HepG2 (cell line): ENCODE measurements around the gene NLRP5. TPM values are rescaled to one million over a fixed set of nuclear protein-coding genes. Genes with fewer than 3 reads are reported as not detected.
"Not testable (repeated sequence)": the region's sequence is repeated elsewhere in the genome, so short reads cannot be mapped to it uniquely, and the experiment has no call there.

Experiments
- ATAC-seq: fragments of 200-7000 bp; cut with Tn5 transposase; 3 replicates; pipeline ENCODE4 v1.9.1; 2020; ENCODE audit warnings: mild to moderate bottlenecking, moderate library complexity
- BruUV-seq: library from RNA; stranded (reverse); fragments of 400-500 nt; replicated peaks from 2 replicates; lab custom pipeline; 2021; lab: Mats Ljungman, UMichigan
- CTCF ChIA-PET: fragments of 300-600 bp; formaldehyde crosslinking; extraction: SDS; loops from one replicate; lab custom pipeline; 2021; ENCODE audit warnings: low total read pairs, inconsistent platforms, low intra/inter-chr PET ratio; lab: Yijun Ruan, JAX
- POLR2A ChIA-PET: fragments of 350-600 bp; sonication (Branson Sonifier 250); formaldehyde crosslinking; loops from one replicate; lab custom pipeline; 2020; ENCODE audit warnings: antibody characterized with exemption, inconsistent platforms; lab: Yijun Ruan, JAX
- DNase-seq: peaks from one replicate; pipeline ENCODE4 v3.0.0-alpha.2; 2015; ENCODE audit warnings: low spot score
- FAIRE-seq: peaks from 3 replicates; lab custom pipeline; 2011; peaks lifted over from hg19 to GRCh38; lab: Jason Lieb, UNC
- H2AFZ ChIP-seq: one replicate; pipeline ENCODE4 v1.6.1; 2011; ENCODE audit warnings: low read length, inconsistent platforms
- H3K27ac ChIP-seq: fragments of 300-600 bp; 3 replicates; pipeline ENCODE4 v1.8.0; 2011; ENCODE audit warnings: mixed run types, mild to moderate bottlenecking, mixed read lengths, low read length, inconsistent platforms; ENCODE audit not compliant: insufficient read depth; ENCODE audit errors: extremely low read length
- H3K27me3 ChIP-seq, 2 experiments: fragments of 200-600 bp in 1 of 2; 2 replicates in 1 of 2; 3 replicates in 1 of 2; pipeline versions ENCODE4 v1.6.0 to v1.8.0; 2011; ENCODE audit warnings: low read length in 2 of 2, mild to moderate bottlenecking in 2 of 2, moderate library complexity in 2 of 2, inconsistent platforms in 1 of 2; ENCODE audit not compliant: insufficient read depth in 2 of 2, control insufficient read depth in 1 of 2
- H3K36me3 ChIP-seq, 2 experiments: fragments of 200-600 bp in 1 of 2; replicated peaks in 1 of 2; 2 replicates in 1 of 2; 3 replicates in 1 of 2; pipeline versions ENCODE4 v1.5.1 to v1.8.0; 2011; ENCODE audit warnings: low read length in 2 of 2, inconsistent platforms in 1 of 2; ENCODE audit not compliant: insufficient read depth in 2 of 2, control insufficient read depth in 1 of 2
- H3K4me1 ChIP-seq: 2 replicates; pipeline ENCODE4 v1.5.1; 2012; ENCODE audit warnings: low read length, inconsistent platforms; ENCODE audit not compliant: insufficient read depth
- H3K4me2 ChIP-seq: 2 replicates; pipeline ENCODE4 v1.6.0; 2011; ENCODE audit warnings: low read depth, low read length, inconsistent platforms
- H3K4me3 ChIP-seq, 3 experiments: fragments of 200-600 bp in 1 of 3; sonication (generic), shearing (Covaris generic) in 1 of 3; replicated peaks in 1 of 3; 2 replicates each; pipeline ENCODE4 v1.5.1; 2011 to 2016; ENCODE audit warnings: low read length in 3 of 3, inconsistent platforms in 2 of 3, low read depth in 2 of 3, mild to moderate bottlenecking in 2 of 3, control low read depth in 1 of 3, mixed read lengths in 1 of 3; ENCODE audit not compliant: insufficient read depth in 1 of 3
- H3K79me2 ChIP-seq: one replicate; pipeline ENCODE4 v1.6.1; 2011; ENCODE audit warnings: low read length, inconsistent platforms; ENCODE audit not compliant: insufficient read depth
- H3K9ac ChIP-seq: 2 replicates; pipeline ENCODE4 v1.6.0; 2011; ENCODE audit warnings: mild to moderate bottlenecking, low read depth, low read length, inconsistent platforms; ENCODE audit not compliant: insufficient read depth
- H3K9me3 ChIP-seq: 2 replicates; pipeline ENCODE4 v1.5.1; 2012; ENCODE audit warnings: mild to moderate bottlenecking, low read length
- H4K20me1 ChIP-seq: 2 replicates; pipeline ENCODE4 v1.6.0; 2011; ENCODE audit warnings: inconsistent platforms, mild to moderate bottlenecking, low read length, moderate library complexity; ENCODE audit not compliant: insufficient read depth
- PITX1 ChIP-seq: sonication (generic); formaldehyde crosslinking; IDR thresholded peaks from 2 replicates; pipeline ENCODE4 v1.5.1; 2020; ENCODE audit warnings: mild to moderate bottlenecking, missing genetic modification reagents
- ZNF781 ChIP-seq: sonication (generic); formaldehyde crosslinking; IDR thresholded peaks from 2 replicates; pipeline ENCODE4 v1.5.1; 2020; ENCODE audit warnings: borderline replicate concordance, mild to moderate bottlenecking, missing genetic modification reagents; ENCODE audit errors: not compliant biosample characterization
- WGBS: methylation state at CpG from one replicate; pipeline ENCODE4 v1.1.6; 2017; ENCODE audit warnings: low lambda C conversion rate; 5-methylcytosine and 5-hydroxymethylcytosine counted together
- in situ Hi-C: cut with HindIII; loops from 2 replicates; pipeline ENCODE4 v1.10.0; 2017; ENCODE audit warnings: low pct_unique_long_range_greater_than_20kb; ENCODE audit not compliant: extremely low pct_ligation_motif_present
- intact Hi-C: fragments of 100-400 bp; cut with micrococcal nuclease; formaldehyde crosslinking; loops from one replicate; pipeline ENCODE4 v1.10.0; 2022; ENCODE audit not compliant: unreplicated experiment
- polyA plus RNA-seq, 8 experiments: library from polyadenylated mRNA; depleted of rRNA in 3 of 8; stranded (reverse) in 7 of 8; unstranded in 1 of 8; fragments of >200 nt; fragmentation: Illumina TruSeq in 4 of 8; extraction: Trizol in 4 of 8; gene quantifications; 2 replicates each; pipeline versions ENCODE4 v1.2.1 to v1.2.3, GENCODE V29; 2011 to 2016; ENCODE audit warnings: low read depth in 4 of 8, missing spikeins in 1 of 8, mixed read lengths in 1 of 8; ENCODE audit not compliant: insufficient read depth in 1 of 8
- total RNA-seq, 5 experiments: library from RNA; depleted of rRNA; stranded (reverse); fragments of >200 nt; fragmentation: Illumina TruSeq; extraction: Trizol; gene quantifications; 2 replicates each; pipeline ENCODE4 v1.2.3, GENCODE V29; 2016; ENCODE audit warnings: low read depth in 1 of 5

NLRP5 gene
- total and polyA plus RNA-seq, 2 of the 13 experiments (the other 11 are each of a cell fraction or from before 2014, with no cell fraction given): not detected

DNA sequence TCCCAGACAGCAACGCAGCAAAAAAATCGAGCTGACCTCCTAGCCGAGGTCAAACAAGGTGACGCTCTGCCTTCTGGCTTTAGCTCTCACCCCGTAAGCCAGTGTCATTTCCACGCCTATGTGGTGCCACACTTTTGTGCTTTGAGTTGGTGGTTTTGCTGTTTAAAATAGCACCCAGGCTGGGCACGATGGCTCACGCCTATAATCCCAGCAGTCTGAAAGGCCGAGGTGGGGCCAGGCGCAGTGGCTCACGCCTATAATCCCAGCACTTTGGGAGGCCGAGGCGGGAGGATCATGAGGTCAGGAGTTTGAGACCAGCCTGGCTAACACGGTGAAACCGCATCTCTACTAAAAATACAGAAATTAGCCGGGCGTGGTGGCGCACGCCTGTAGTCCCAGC lies 36.0 kb upstream of the NLRP5 start:
- POLR2A ChIA-PET, H3K4me1 ChIP-seq, intact Hi-C loops, H3K27ac ChIP-seq, BruUV-seq, FAIRE-seq, H3K9me3 ChIP-seq, H3K4me3 ChIP-seq, CTCF ChIA-PET, H4K20me1 ChIP-seq, H3K9ac ChIP-seq, H2AFZ ChIP-seq, H3K4me2 ChIP-seq, in situ Hi-C loops, ATAC-seq, H3K79me2 ChIP-seq, H3K36me3 ChIP-seq, DNase-seq: not testable (repeated sequence)
- 54% methylated on average over 19 of the region's 19 CpGs for WGBS
- peaks cover 0 to 23% of the 10 kb centered on the region in 2 experiments; a peak in 3 of 5 replicates for H3K27me3 ChIP-seq

DNA sequence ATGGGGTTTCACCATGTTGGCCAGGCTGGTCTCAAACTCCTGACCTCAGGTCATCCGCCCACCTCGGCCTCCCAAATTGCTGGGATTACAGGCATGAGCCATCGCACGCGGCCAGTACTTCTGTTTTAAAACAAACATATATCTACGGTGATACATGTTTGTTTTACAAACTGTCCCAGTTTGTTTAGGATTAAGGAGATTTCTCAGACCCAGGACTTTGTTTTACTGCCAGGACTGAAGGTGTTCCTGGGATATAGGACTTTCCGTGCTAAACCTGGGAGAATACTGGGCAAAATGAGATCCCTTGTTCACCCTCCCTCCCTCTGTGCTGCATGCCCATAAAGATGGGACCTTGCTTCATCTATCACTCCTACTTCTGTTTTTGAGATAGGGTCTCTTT lies 30.1 kb upstream of the NLRP5 start:
- H3K4me3 ChIP-seq: no peak overlapping the region
- H4K20me1 ChIP-seq: no peaks in the 10 kb centered on the region
- H3K4me2 ChIP-seq: no peak overlapping the region
- TF ChIP-seq PITX1 (CRISPR knock-in tag) (peak; percentile 37; the same call in 1 of the 2 replicates), ZNF781 (CRISPR knock-in tag) (no peak)
- TF ChIP-seq, all 625 proteins: peak for 1
- no peak overlapping the region for H3K9ac ChIP-seq
- H3K9me3 ChIP-seq: no peaks in the 10 kb centered on the region
- H3K79me2 ChIP-seq: no peaks in the 10 kb centered on the region
- no peak overlapping the region for H2AFZ ChIP-seq
- no peaks in the 10 kb centered on the region for H3K36me3 ChIP-seq
- ChIA-PET CTCF (no interaction called here), POLR2A (no interaction called here)
- in situ Hi-C loops (no loop called here), intact Hi-C loops (no loop called here)
- peaks cover 1 to 41% of the 10 kb centered on the region in 2 experiments; a peak in 3 of 5 replicates for H3K27me3 ChIP-seq
- H3K4me1 ChIP-seq: no peaks in the 10 kb centered on the region
- WGBS: 2% methylated on average over 7 of the region's 7 CpGs
- no peak overlapping the region for H3K27ac ChIP-seq
- FAIRE-seq: no peak
- no TSS peak for BruUV-seq
- no peak for DNase-seq
- no peak for ATAC-seq
